GM13976 (cell line): ENCODE data around the gene DICER1.

Experiments used
- DNase-seq: peaks from one replicate; pipeline ENCODE4 v3.0.0; 2012; ENCODE audit warnings: low spot score
- in situ Hi-C: fragments of 300-500 bp; cut with MboI; formaldehyde crosslinking; loops from one replicate; pipeline ENCODE4 v1.12.0; 2022; ENCODE audit warnings: low sequenced_read_pairs, mixed read lengths, inconsistent platforms; ENCODE audit not compliant: unreplicated experiment
- TF ChIP-seq, protein P1 (sequence below): IDR thresholded peaks from 2 replicates; pipeline ENCODE4 v1.5.1; 2012; ENCODE audit warnings: borderline replicate concordance, mild to moderate bottlenecking; ENCODE audit not compliant: insufficient read depth; ENCODE audit errors: extremely low read depth, missing control alignments, control extremely low read depth

The DICER1 gene

DNA sequence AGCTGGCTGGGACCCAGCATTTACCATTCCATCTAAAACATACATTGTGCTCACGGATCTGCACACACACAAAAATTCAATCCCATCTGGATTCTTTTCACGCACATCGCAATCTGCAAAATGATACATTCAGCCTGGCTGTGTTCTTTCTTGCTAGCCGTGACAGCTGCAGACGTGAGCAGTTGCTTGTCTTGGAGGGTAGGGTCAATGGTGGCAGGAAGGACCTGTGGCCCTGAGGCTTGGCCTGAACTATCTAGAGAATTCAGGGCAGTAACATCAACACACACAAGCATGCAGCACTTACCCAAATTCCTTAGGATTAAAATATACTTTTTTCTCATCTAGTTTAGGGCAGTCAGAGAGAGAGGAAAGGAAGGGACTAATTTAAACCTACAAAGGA lies 72.0 kb downstream of the DICER1 start:
- DNase-seq: no peak
- TF ChIP-seq, protein P1, sequence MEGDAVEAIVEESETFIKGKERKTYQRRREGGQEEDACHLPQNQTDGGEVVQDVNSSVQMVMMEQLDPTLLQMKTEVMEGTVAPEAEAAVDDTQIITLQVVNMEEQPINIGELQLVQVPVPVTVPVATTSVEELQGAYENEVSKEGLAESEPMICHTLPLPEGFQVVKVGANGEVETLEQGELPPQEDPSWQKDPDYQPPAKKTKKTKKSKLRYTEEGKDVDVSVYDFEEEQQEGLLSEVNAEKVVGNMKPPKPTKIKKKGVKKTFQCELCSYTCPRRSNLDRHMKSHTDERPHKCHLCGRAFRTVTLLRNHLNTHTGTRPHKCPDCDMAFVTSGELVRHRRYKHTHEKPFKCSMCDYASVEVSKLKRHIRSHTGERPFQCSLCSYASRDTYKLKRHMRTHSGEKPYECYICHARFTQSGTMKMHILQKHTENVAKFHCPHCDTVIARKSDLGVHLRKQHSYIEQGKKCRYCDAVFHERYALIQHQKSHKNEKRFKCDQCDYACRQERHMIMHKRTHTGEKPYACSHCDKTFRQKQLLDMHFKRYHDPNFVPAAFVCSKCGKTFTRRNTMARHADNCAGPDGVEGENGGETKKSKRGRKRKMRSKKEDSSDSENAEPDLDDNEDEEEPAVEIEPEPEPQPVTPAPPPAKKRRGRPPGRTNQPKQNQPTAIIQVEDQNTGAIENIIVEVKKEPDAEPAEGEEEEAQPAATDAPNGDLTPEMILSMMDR: no peak
- in situ Hi-C loops: no loop called here

DNA sequence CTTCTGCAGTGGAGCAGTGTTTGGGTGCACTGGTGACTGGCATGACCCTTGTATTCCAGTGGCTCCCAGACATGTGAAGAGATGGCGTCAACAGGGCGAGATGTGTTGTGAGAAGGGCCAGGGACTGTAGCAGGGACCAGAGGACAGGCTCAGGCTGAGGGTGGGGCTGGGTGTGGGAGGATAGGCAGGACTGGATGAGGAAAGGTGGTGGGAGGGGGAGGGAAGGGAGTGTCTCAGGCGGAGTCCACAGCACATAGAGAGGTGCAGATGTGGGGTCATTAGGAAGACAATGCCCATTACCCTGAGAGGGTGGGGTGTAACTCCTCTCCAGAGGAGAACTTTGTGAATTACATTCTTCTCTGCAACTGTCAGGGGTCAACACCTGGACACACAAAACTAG lies 78.5 kb downstream of the DICER1 start:
- in situ Hi-C loops: no loop called here
- DNase-seq: no peak
- TF ChIP-seq, protein P1: no peak

DNA sequence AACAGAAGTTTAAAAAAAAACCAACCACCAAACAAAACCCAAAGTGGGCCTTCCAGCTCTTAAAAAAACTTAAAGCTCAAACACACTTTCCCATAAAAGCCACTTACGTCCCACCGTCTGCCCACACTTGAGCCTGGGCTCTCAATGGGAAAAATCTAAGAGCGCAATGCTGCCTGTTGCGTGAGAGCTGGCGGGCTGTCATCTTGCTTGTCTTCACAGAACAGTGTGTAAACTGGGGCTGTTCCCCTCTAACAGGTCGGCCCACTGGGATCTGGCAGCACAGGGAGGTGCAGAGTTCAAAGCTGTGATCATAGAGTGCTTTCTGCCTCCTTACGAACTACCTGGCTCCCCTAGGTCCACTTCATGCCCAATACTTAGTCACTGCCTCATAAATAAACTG lies 80.0 kb downstream of the DICER1 start:
- no peak for DNase-seq
- TF ChIP-seq, protein P1: no peak

DNA sequence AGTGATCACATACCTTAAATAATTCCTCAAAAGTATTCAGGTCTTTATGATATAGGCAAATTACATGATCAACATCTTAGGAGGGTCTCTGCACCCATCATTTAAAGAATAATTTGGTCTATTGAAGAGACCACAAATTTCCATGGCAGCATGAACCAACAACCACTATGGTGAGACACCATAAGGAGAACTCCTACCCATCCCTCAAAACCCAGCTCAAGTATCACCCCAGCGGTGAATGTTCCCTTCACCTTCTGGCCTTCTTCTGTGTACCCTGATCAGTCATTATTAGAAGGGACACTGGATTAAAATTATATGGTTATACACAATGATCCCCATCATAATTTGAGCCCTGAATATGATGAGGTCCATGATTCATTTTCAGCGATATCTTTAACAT lies 81.5 kb downstream of the DICER1 start:
- DNase-seq: no peak
- in situ Hi-C loops: no loop called here
- TF ChIP-seq, protein P1: no peak

More for the DNA sequence above, 80.0 kb downstream of the DICER1 start:
- in situ Hi-C loops: no loop called here

DNA sequence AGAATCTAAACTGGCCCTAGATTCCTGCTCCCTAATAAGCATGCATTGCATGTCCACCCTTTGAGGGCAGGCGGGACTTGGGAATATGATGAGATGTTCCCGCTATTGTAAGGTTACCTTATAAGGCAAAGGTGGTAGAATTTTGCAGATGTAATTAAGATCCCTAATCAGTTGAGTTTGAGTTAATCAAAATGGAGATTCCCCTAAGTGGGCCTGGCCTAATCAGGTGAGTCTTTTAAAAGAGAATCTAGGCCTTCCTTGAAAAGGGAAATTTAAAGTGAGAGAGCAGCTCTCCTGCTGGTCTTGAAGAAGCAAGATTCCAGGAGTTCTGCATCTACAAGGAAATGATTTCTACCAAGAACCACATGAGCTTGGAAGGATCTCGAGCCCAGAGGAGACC lies 83.4 kb downstream of the DICER1 start:
- in situ Hi-C loops: no loop called here
- DNase-seq: no peak
- TF ChIP-seq, protein P1: no peak

DNA sequence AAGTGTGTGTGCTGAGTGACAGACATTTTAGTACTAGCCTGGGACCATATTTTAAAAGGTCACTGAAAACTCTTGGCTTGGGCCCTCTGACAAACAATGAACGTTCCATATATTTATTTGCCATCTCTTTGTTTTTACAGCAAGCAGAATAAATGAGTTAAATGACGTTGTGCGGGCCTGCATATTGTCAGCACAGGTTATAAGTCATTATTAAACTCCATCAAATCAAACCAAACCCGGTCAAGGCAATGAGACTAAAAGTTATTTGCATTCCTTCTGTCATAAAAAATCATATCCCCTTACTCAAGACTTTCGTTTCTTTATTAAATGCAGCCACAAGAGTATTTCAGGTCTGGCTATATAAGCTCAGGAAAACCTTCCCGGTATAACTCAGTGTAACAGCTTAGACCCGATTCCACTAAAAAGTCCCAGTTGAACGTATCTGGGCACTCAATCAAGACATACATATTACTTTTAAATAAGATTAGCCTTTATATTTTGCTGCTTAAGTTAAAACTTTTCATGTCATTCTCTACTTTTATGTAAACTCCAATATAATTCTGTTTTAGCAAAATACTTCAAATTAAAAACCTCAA lies 84.9 kb downstream of the DICER1 start:
- in situ Hi-C loops: no loop called here
- DNase-seq: peak; percentile 9
- TF ChIP-seq, protein P1: no peak

DNA sequence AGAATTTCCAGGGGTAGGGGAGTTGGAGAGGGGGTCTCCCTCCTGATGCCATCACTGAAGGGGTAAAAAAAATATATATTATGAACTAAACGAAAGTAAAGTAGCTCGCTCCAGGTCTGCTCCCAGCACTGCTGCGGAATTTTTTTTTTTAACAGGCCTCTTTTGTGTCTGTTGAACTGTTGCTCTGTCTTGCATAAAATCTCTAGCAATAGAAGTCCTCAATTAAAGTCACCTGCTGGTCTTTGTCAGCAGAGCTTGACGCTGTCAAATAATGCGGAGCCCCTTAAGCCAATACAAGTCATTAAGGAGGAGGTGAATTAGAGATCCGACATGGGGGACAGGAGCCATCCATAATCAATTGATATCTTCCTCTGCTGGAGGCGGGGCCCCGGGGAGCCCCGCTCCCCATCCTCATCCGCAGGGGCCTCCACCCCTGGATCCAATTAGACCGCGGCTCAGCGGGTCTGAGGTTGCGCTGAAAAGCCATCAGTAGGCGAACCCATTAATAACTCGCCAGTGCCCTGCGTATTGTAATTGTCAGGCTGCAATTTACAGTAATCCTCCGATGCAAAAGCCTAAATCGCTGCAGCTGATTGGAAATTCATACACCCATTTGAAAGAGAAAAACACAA lies 85.6 kb downstream of the DICER1 start:
- TF ChIP-seq, protein P1: no peak
- in situ Hi-C loops: no loop called here
- peak; percentile 8 for DNase-seq
